IMR-90 (cell line): ENCODE data around the gene METTL23. TPM values are rescaled to one million over a fixed set of nuclear protein-coding genes. Genes with fewer than 3 reads are reported as not detected.

ENCODE experiments used
- ATAC-seq: fragments of 200-7000 bp; cut with Tn5 transposase; 2 replicates; pipeline ENCODE4 v1.9.1; 2020; ENCODE audit warnings: low read depth, mild to moderate bottlenecking, moderate library complexity
- BruUV-seq: library from RNA; stranded (reverse); fragments of 400-500 nt; replicated peaks from 2 replicates; lab custom pipeline; 2021; lab: Mats Ljungman, UMichigan
- CTCF ChIA-PET: fragments of 300-600 bp; formaldehyde crosslinking; extraction: SDS; loops from one replicate; lab custom pipeline; 2021; ENCODE audit warnings: antibody characterized with exemption; lab: Yijun Ruan, JAX
- POLR2A ChIA-PET: fragments of 300-600 bp; sonication (Branson Sonifier 250); formaldehyde crosslinking; loops from one replicate; lab custom pipeline; 2022; ENCODE audit warnings: antibody characterized with exemption; ENCODE audit not compliant: unreplicated experiment; lab: Charles Lee
- DNase-seq: peaks from one replicate; pipeline ENCODE4 v3.0.0; 2013
- H2AFZ ChIP-seq: replicated peaks from 2 replicates; pipeline ENCODE3; 2013; ENCODE audit warnings: low read length, mild to moderate bottlenecking; ENCODE audit not compliant: poor library complexity
- H2AK5ac ChIP-seq: 2 replicates; pipeline ENCODE4 v1.6.1; 2013; ENCODE audit warnings: low read depth, low read length, inconsistent platforms
- H2AK9ac ChIP-seq: replicated peaks from 2 replicates; pipeline ENCODE3; 2013; ENCODE audit warnings: mild to moderate bottlenecking, low read depth, low read length, moderate library complexity; ENCODE audit not compliant: poor library complexity
- H2BK120ac ChIP-seq: 2 replicates; pipeline ENCODE4 v1.6.1; 2013; ENCODE audit warnings: low read depth, low read length, inconsistent platforms
- H2BK15ac ChIP-seq: 3 replicates; pipeline ENCODE4 v1.6.1; 2013; ENCODE audit warnings: low read depth, low read length, inconsistent platforms
- H2BK20ac ChIP-seq: 2 replicates; pipeline ENCODE4 v1.6.1; 2013; ENCODE audit warnings: low read depth, mild to moderate bottlenecking, inconsistent platforms, low read length, moderate library complexity
- H2BK5ac ChIP-seq: 2 replicates; pipeline ENCODE4 v1.6.1; 2013; ENCODE audit warnings: mild to moderate bottlenecking, low read depth, low read length, inconsistent platforms; ENCODE audit not compliant: poor library complexity, severe bottlenecking
- H3K14ac ChIP-seq: replicated peaks from 2 replicates; pipeline ENCODE4 v1.6.1; 2013; ENCODE audit warnings: low read depth, low read length, inconsistent platforms
- H3K18ac ChIP-seq: 2 replicates; pipeline ENCODE4 v1.6.1; 2013; ENCODE audit warnings: low read depth, low read length, control low read depth
- H3K23ac ChIP-seq: 2 replicates; pipeline ENCODE4 v1.6.1; 2013; ENCODE audit warnings: low read depth, low read length, inconsistent platforms
- H3K27ac ChIP-seq: 2 replicates; pipeline ENCODE4 v1.5.1; 2013; ENCODE audit warnings: mild to moderate bottlenecking, control low read depth, low read length; ENCODE audit not compliant: insufficient read depth
- H3K27me3 ChIP-seq: 2 replicates; pipeline ENCODE4 v1.6.1; 2013; ENCODE audit warnings: low read length; ENCODE audit not compliant: control insufficient read depth, insufficient read depth
- H3K36me3 ChIP-seq: 2 replicates; pipeline ENCODE4 v1.6.1; 2013; ENCODE audit warnings: low read length, mixed read lengths; ENCODE audit not compliant: control insufficient read depth, insufficient read depth
- H3K4ac ChIP-seq: 2 replicates; pipeline ENCODE4 v1.6.1; 2013; ENCODE audit warnings: low read depth, low read length, inconsistent platforms
- H3K4me1 ChIP-seq: 2 replicates; pipeline ENCODE4 v1.6.1; 2013; ENCODE audit warnings: low read length, mixed read lengths; ENCODE audit not compliant: control insufficient read depth, insufficient read depth
- H3K4me2 ChIP-seq: 2 replicates; pipeline ENCODE4 v1.6.1; 2013; ENCODE audit warnings: low read depth, mild to moderate bottlenecking, control low read depth, low read length, moderate library complexity
- H3K4me3 ChIP-seq: 2 replicates; pipeline ENCODE4 v1.5.1; 2013; ENCODE audit warnings: low read depth, mild to moderate bottlenecking, control low read depth, low read length, moderate library complexity; ENCODE audit not compliant: insufficient read depth
- H3K56ac ChIP-seq: 2 replicates; pipeline ENCODE4 v1.6.1; 2013; ENCODE audit warnings: low read length, inconsistent platforms; ENCODE audit not compliant: insufficient read depth; ENCODE audit errors: extremely low read depth
- H3K79me1 ChIP-seq, 2 experiments: 2 replicates each; pipeline ENCODE4 v1.6.1; 2013; ENCODE audit warnings: low read length in 2 of 2, inconsistent platforms in 1 of 2, low read depth in 1 of 2
- H3K9ac ChIP-seq: 2 replicates; pipeline ENCODE4 v1.6.1; 2013; ENCODE audit warnings: low read depth, low read length, control low read depth
- H3K9me1 ChIP-seq: 2 replicates; pipeline ENCODE4 v1.6.1; 2013; ENCODE audit warnings: low read length, inconsistent platforms; ENCODE audit not compliant: insufficient read depth
- H3K9me3 ChIP-seq: 2 replicates; pipeline ENCODE4 v1.6.1; 2013; ENCODE audit warnings: low read length; ENCODE audit not compliant: control insufficient read depth, insufficient read depth
- H4K20me1 ChIP-seq: 2 replicates; pipeline ENCODE4 v1.6.1; 2013; ENCODE audit warnings: low read length, inconsistent platforms; ENCODE audit not compliant: insufficient read depth
- H4K5ac ChIP-seq: 2 replicates; pipeline ENCODE4 v1.6.1; 2013; ENCODE audit warnings: mild to moderate bottlenecking, low read depth, low read length, control low read depth
- H4K8ac ChIP-seq, 2 experiments: 2 replicates each; pipeline ENCODE4 v1.6.1; 2013; ENCODE audit warnings: low read depth in 2 of 2, low read length in 2 of 2, control low read depth in 1 of 2, inconsistent platforms in 1 of 2
- H4K91ac ChIP-seq: 2 replicates; pipeline ENCODE4 v1.6.1; 2013; ENCODE audit warnings: low read depth, low read length, inconsistent platforms; ENCODE audit not compliant: insufficient read depth
- CEBPB ChIP-seq: IDR thresholded peaks from 2 replicates; pipeline ENCODE4 v1.6.1; 2012; ENCODE audit warnings: low read depth, low read length, improper control_type of control experiment
- CTCF ChIP-seq: conservative IDR thresholded peaks from 2 replicates; pipeline ENCODE4 v1.5.1; 2012; ENCODE audit warnings: mild to moderate bottlenecking, low read depth, low read length, improper control_type of control experiment
- ELK1 ChIP-seq: fragments of 150-350 bp; IDR thresholded peaks from 2 replicates; pipeline ENCODE4 v1.6.1; 2016; ENCODE audit warnings: low read depth, mild to moderate bottlenecking, low read length, moderate library complexity, borderline replicate concordance
- MXI1 ChIP-seq: IDR thresholded peaks from 2 replicates; pipeline ENCODE4 v1.6.1; 2012; ENCODE audit warnings: low read depth, mild to moderate bottlenecking, low read length, moderate library complexity, borderline replicate concordance
- SMC3 ChIP-seq: fragments of 150-350 bp; IDR thresholded peaks from 2 replicates; pipeline ENCODE4 v1.6.1; 2016; ENCODE audit warnings: low read depth, mild to moderate bottlenecking, antibody characterized with exemption, low read length, moderate library complexity
- WGBS, 2 experiments: methylation state at CpG; one replicate each; pipeline versions ENCODE4 v1.1.5 to v1.1.7; 2013; ENCODE audit warnings: missing lambda C conversion rate in 2 of 2; ENCODE audit not compliant: insufficient read length in 1 of 2; ENCODE audit errors: extremely low coverage in 2 of 2; 5-methylcytosine and 5-hydroxymethylcytosine counted together
- dilution Hi-C: fragments of 300-500 bp; cut with HindIII; formaldehyde crosslinking; loops from one replicate; pipeline ENCODE4 v1.14.3; 2018; ENCODE audit warnings: low sequenced_read_pairs; ENCODE audit not compliant: unreplicated experiment
- in situ Hi-C: fragments of 300-500 bp; cut with MboI; formaldehyde crosslinking; loops from 3 replicates; pipeline ENCODE4 v1.14.3; 2019; ENCODE audit warnings: low sequenced_read_pairs, inconsistent platforms, mixed read lengths
- intact Hi-C: fragments of 100-400 bp; cut with micrococcal nuclease; formaldehyde crosslinking; loops from 2 replicates; pipeline ENCODE4 v1.10.0; 2022
- polyA plus RNA-seq, 3 experiments: library from polyadenylated mRNA; depleted of rRNA; stranded (reverse); fragments of >200 nt; gene quantifications; 2 replicates each; pipeline ENCODE4 v1.2.3, GENCODE V29; 2012; ENCODE audit warnings: low replicate concordance in 1 of 3
- total RNA-seq: library from RNA; depleted of rRNA; stranded (reverse); fragments of >200 nt; gene quantifications from 2 replicates; pipeline ENCODE4 v1.2.3, GENCODE V29; 2012

METTL23 gene
- total and polyA plus RNA-seq, 2 of the 4 experiments (the other 2 are of a cell fraction), result 18.8 to 32.1 TPM

- H2BK15ac ChIP-seq, result no peak overlapping the region
- H3K4me1 ChIP-seq, result peaks cover 3% of the 10 kb centered on the region; the same call in 1 of the 2 replicates
- H3K4me2 ChIP-seq, result no peak overlapping the region
- H4K5ac ChIP-seq, result no peak overlapping the region
- no peak overlapping the region for H3K23ac ChIP-seq
- ATAC-seq (no peak), DNase-seq (no peak)
- no peaks in the 10 kb centered on the region for H3K9me3 ChIP-seq
- in situ Hi-C loops, result no loop called here
- no peak overlapping the region for H2AK5ac ChIP-seq
- no peak overlapping the region for H3K18ac ChIP-seq
- H4K20me1 ChIP-seq, result peaks cover 35% of the 10 kb centered on the region
- no peaks in the 10 kb centered on the region for H3K27me3 ChIP-seq
- no peak overlapping the region for H3K4ac ChIP-seq
- no peak overlapping the region for H2BK5ac ChIP-seq
- no peak overlapping the region for H3K9ac ChIP-seq
- no peak overlapping the region for H3K27ac ChIP-seq
- intact Hi-C loops, result no loop called here
- no peak overlapping the region for H4K91ac ChIP-seq
- peaks cover 37 to 74% of the 10 kb centered on the region in 2 experiments for H3K79me1 ChIP-seq
- H3K4me3 ChIP-seq, result no peak overlapping the region
- BruUV-seq, result no TSS peak
- TF ChIP-seq CEBPB (no peak), CTCF (no peak), ELK1 (no peak), MXI1 (no peak), SMC3 (no peak)
- CTCF ChIA-PET, result no interaction called here
- dilution Hi-C loops, result no loop called here
- H3K14ac ChIP-seq, result no peak overlapping the region
- H2BK20ac ChIP-seq, result no peak overlapping the region
- POLR2A ChIA-PET, result no interaction called here
- no peak overlapping the region for H2AK9ac ChIP-seq
- no peak overlapping the region for H4K8ac ChIP-seq
- peaks cover 55% of the 10 kb centered on the region for H3K36me3 ChIP-seq
- 100% methylated on average over 1 of the region's 8 CpGs; no CpG with 5 or more reads in 1 of the 2 experiments for WGBS, 2 experiments
- H2BK120ac ChIP-seq, result no peak overlapping the region
- H2AFZ ChIP-seq, result no peak overlapping the region
- no peak overlapping the region for H3K56ac ChIP-seq
- no peaks in the 10 kb centered on the region; the same call in 1 of the 2 replicates for H3K9me1 ChIP-seq
Measured at GRCh38 chr17:76722279-76722678, 4.4 kb upstream of the METTL23 start.
